ENCODE data around the gene AMPH.

The AMPH gene

DNA sequence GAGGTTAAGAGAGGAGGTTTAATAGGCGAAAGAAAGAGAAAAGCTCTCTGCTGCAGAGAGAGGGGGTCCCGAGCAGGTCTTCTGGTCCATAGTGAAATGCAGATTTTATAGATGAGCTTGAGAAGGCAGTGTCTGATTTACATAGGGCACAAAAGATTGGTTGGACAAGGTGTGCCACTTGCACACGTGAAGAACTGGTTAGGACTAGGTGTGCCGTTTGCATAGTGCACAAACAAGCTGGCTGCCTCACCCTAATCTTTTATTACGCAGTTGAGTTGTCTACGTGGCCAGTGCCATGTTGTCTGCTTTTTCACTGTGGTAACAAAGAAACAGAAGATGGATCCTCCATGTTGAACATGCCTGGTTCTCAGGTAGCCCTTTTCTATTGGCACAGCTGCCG, 82.6 kb downstream of the AMPH start:
- no peaks in the 10 kb centered on the region for H4K20me1 ChIP-seq (ENCODE audit: low read depth, low read length)
- H3K9me2 ChIP-seq (replicated peaks; ENCODE audit: insufficient read depth, low read length), result no peaks in the 10 kb centered on the region
- no peak overlapping the region for H3K4me3 ChIP-seq (ENCODE audit: insufficient read depth, low read length, poor library complexity, severe bottlenecking)
- H2AFZ ChIP-seq (ENCODE audit: low read depth, low read length, severe bottlenecking), result no peak overlapping the region
- H3K9me3 ChIP-seq (ENCODE audit: insufficient read depth, low read length), result no peaks in the 10 kb centered on the region
- H3K4me2 ChIP-seq (ENCODE audit: low read depth, low read length, poor library complexity, severe bottlenecking), result no peak overlapping the region
- H3K36me3 ChIP-seq (ENCODE audit: low read length), result no peaks in the 10 kb centered on the region
- no peaks in the 10 kb centered on the region for H3K27me3 ChIP-seq (ENCODE audit: low read length)
- TF ChIP-seq, protein P1, sequence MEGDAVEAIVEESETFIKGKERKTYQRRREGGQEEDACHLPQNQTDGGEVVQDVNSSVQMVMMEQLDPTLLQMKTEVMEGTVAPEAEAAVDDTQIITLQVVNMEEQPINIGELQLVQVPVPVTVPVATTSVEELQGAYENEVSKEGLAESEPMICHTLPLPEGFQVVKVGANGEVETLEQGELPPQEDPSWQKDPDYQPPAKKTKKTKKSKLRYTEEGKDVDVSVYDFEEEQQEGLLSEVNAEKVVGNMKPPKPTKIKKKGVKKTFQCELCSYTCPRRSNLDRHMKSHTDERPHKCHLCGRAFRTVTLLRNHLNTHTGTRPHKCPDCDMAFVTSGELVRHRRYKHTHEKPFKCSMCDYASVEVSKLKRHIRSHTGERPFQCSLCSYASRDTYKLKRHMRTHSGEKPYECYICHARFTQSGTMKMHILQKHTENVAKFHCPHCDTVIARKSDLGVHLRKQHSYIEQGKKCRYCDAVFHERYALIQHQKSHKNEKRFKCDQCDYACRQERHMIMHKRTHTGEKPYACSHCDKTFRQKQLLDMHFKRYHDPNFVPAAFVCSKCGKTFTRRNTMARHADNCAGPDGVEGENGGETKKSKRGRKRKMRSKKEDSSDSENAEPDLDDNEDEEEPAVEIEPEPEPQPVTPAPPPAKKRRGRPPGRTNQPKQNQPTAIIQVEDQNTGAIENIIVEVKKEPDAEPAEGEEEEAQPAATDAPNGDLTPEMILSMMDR (IDR thresholded peaks at IDR 0.05; ENCODE audit: insufficient read depth, low read length, poor library complexity, severe bottlenecking), result no peak
- no peak for TF ChIP-seq EZH2phosphoT487 (conservative IDR thresholded peaks at IDR 0.05; ENCODE audit: low read length)
- H3K9ac ChIP-seq (ENCODE audit: low read length), result no peak overlapping the region
- H3K27ac ChIP-seq (ENCODE audit: low read depth, low read length), result no peak overlapping the region
- H3K79me2 ChIP-seq (ENCODE audit: insufficient read depth, low read length), result no peaks in the 10 kb centered on the region
- H3F3A ChIP-seq (ENCODE audit: insufficient read depth), result no peaks in the 10 kb centered on the region

- Histone ChIP-seq H4K20me1 (ENCODE audit: low read depth, low read length) (no peaks in the 10 kb centered on the region), H3K36me3 (ENCODE audit: low read length) (no peaks in the 10 kb centered on the region), H3K9ac (ENCODE audit: low read length) (no peak overlapping the region), H3K27me3 (ENCODE audit: low read length) (no peaks in the 10 kb centered on the region), H2AFZ (ENCODE audit: low read depth, low read length, severe bottlenecking) (no peak overlapping the region), H3K9me2 (replicated peaks; ENCODE audit: insufficient read depth, low read length) (no peaks in the 10 kb centered on the region), H3F3A (ENCODE audit: insufficient read depth) (no peaks in the 10 kb centered on the region), H3K9me3 (ENCODE audit: insufficient read depth, low read length) (no peaks in the 10 kb centered on the region), H3K4me2 (ENCODE audit: low read depth, low read length, poor library complexity, severe bottlenecking) (no peak overlapping the region), H3K4me3 (ENCODE audit: insufficient read depth, low read length, poor library complexity, severe bottlenecking) (no peak overlapping the region), H3K27ac (ENCODE audit: low read depth, low read length) (no peak overlapping the region), H3K79me2 (ENCODE audit: insufficient read depth, low read length) (no peaks in the 10 kb centered on the region)
- TF ChIP-seq, protein P1 (IDR thresholded peaks at IDR 0.05; ENCODE audit: insufficient read depth, low read length, poor library complexity, severe bottlenecking), result no peak
- no peak for TF ChIP-seq EZH2phosphoT487 (conservative IDR thresholded peaks at IDR 0.05; ENCODE audit: low read length)
Observed at GRCh38 chr7:38546763-38547162, 84.4 kb downstream of the AMPH start.

- Histone ChIP-seq H3K4me2 (ENCODE audit: low read depth, low read length, poor library complexity, severe bottlenecking) (no peak overlapping the region), H3K9ac (ENCODE audit: low read length) (no peak overlapping the region), H3K9me2 (replicated peaks; ENCODE audit: insufficient read depth, low read length) (no peaks in the 10 kb centered on the region), H4K20me1 (ENCODE audit: low read depth, low read length) (no peaks in the 10 kb centered on the region), H3F3A (ENCODE audit: insufficient read depth) (no peaks in the 10 kb centered on the region), H3K36me3 (ENCODE audit: low read length) (no peaks in the 10 kb centered on the region), H3K27me3 (ENCODE audit: low read length) (no peaks in the 10 kb centered on the region), H3K4me3 (ENCODE audit: insufficient read depth, low read length, poor library complexity, severe bottlenecking) (no peak overlapping the region), H3K27ac (ENCODE audit: low read depth, low read length) (no peak overlapping the region), H2AFZ (ENCODE audit: low read depth, low read length, severe bottlenecking) (no peak overlapping the region), H3K9me3 (ENCODE audit: insufficient read depth, low read length) (no peaks in the 10 kb centered on the region), H3K79me2 (ENCODE audit: insufficient read depth, low read length) (no peaks in the 10 kb centered on the region)
- TF ChIP-seq EZH2phosphoT487 (conservative IDR thresholded peaks at IDR 0.05; ENCODE audit: low read length), result no peak
- TF ChIP-seq, protein P1 (IDR thresholded peaks at IDR 0.05; ENCODE audit: insufficient read depth, low read length, poor library complexity, severe bottlenecking), result no peak
Observed at GRCh38 chr7:38545977-38546376, 85.2 kb downstream of the AMPH start.

All from SU-DHL-6 (cell line).